Neural crest cell (in vitro differentiated cells): ENCODE data around the gene CYLD. TPM values are rescaled to one million over a fixed set of nuclear protein-coding genes. Genes with fewer than 3 reads are reported as not detected.

Source experiments
- DNase-seq: peaks from one replicate; pipeline ENCODE4 v3.0.0; 2021; ENCODE audit warnings: low read depth, mixed read lengths, low spot score
- H3K27ac Mint-ChIP-seq: one replicate; pipeline ENCODE4 v1.8.0; 2021; ENCODE audit warnings: mild to moderate bottlenecking, mixed read lengths; ENCODE audit not compliant: unreplicated experiment
- H3K27me3 Mint-ChIP-seq: 2 replicates; pipeline ENCODE4 v1.8.0; 2021; ENCODE audit warnings: low read depth, mild to moderate bottlenecking, mixed read lengths
- H3K36me3 Mint-ChIP-seq: 2 replicates; pipeline ENCODE4 v1.8.0; 2021; ENCODE audit warnings: low read depth, mild to moderate bottlenecking, mixed read lengths
- H3K4me1 Mint-ChIP-seq: 2 replicates; pipeline ENCODE4 v1.8.0; 2021; ENCODE audit warnings: mixed read lengths
- H3K4me3 Mint-ChIP-seq: one replicate; pipeline ENCODE4 v1.8.0; 2021; ENCODE audit warnings: mild to moderate bottlenecking, mixed read lengths
- H3K9me3 Mint-ChIP-seq: 2 replicates; pipeline ENCODE4 v1.8.0; 2021; ENCODE audit warnings: mixed read lengths
- CTCF ChIP-seq: fragments of 200-600 bp; sonication (generic); conservative IDR thresholded peaks from 2 replicates; pipeline ENCODE4 v1.5.0; 2021; ENCODE audit warnings: antibody characterized with exemption, mild to moderate bottlenecking
- total RNA-seq: library from RNA; stranded (reverse); gene quantifications from 2 replicates; pipeline ENCODE4 v1.2.1, GENCODE V29; 2021

The CYLD gene
- total RNA-seq, 1 donor from 2014 or later, result 10.1 TPM

GRCh38 chr16:50831751-50832150 is 89.9 kb downstream of the CYLD start:
- DNase-seq, result no peak
- peaks cover 6% of the 10 kb centered on the region for H3K36me3 Mint-ChIP-seq
- peaks cover 5% of the 10 kb centered on the region for H3K9me3 Mint-ChIP-seq
- H3K27me3 Mint-ChIP-seq, result no peaks in the 10 kb centered on the region
- peaks cover 17% of the 10 kb centered on the region for H3K4me1 Mint-ChIP-seq
- no peak overlapping the region for H3K4me3 Mint-ChIP-seq
- peak overlapping the region; percentile 81 for H3K27ac Mint-ChIP-seq
- no peak for TF ChIP-seq CTCF

- Mint-ChIP-seq H3K36me3 (peaks cover 6% of the 10 kb centered on the region), H3K27me3 (no peaks in the 10 kb centered on the region), H3K9me3 (peaks cover 5% of the 10 kb centered on the region), H3K4me3 (no peak overlapping the region), H3K4me1 (peaks cover 23% of the 10 kb centered on the region), H3K27ac (no peak overlapping the region)
- no peak for TF ChIP-seq CTCF
- DNase-seq, result no peak
Observed at GRCh38 chr16:50833929-50834328, 92.0 kb downstream of the CYLD start.

GRCh38 chr16:50834701-50835100 is 92.8 kb downstream of the CYLD start:
- DNase-seq, result no peak
- Mint-ChIP-seq H3K27me3 (no peaks in the 10 kb centered on the region), H3K9me3 (peaks cover 5% of the 10 kb centered on the region), H3K4me1 (peaks cover 23% of the 10 kb centered on the region), H3K4me3 (no peak overlapping the region), H3K36me3 (peaks cover 6% of the 10 kb centered on the region), H3K27ac (peak overlapping the region; percentile 5)
- TF ChIP-seq CTCF, result no peak

- peaks cover 23% of the 10 kb centered on the region for H3K4me1 Mint-ChIP-seq
- H3K27me3 Mint-ChIP-seq, result peaks cover 4% of the 10 kb centered on the region
- peaks cover 5% of the 10 kb centered on the region for H3K9me3 Mint-ChIP-seq
- DNase-seq, result no peak
- peak overlapping the region; percentile 0 for H3K4me3 Mint-ChIP-seq
- no peak for TF ChIP-seq CTCF
- peaks cover 6% of the 10 kb centered on the region for H3K36me3 Mint-ChIP-seq
- no peak overlapping the region for H3K27ac Mint-ChIP-seq
Observed at GRCh38 chr16:50835358-50836060, 93.6 kb downstream of the CYLD start.

GRCh38 chr16:50836121-50836621 is 94.3 kb downstream of the CYLD start:
- peaks cover 10% of the 10 kb centered on the region for H3K27me3 Mint-ChIP-seq
- peak overlapping the region; percentile 0 for H3K4me3 Mint-ChIP-seq
- peaks cover 6% of the 10 kb centered on the region for H3K36me3 Mint-ChIP-seq
- no peak for DNase-seq
- H3K9me3 Mint-ChIP-seq, result peaks cover 5% of the 10 kb centered on the region
- TF ChIP-seq CTCF, result no peak
- no peak overlapping the region for H3K27ac Mint-ChIP-seq
- peaks cover 23% of the 10 kb centered on the region for H3K4me1 Mint-ChIP-seq
